OCI-LY7 (cell line): Measurements from ENCODE around the gene MCM10. TPM values are rescaled to one million over a fixed set of nuclear protein-coding genes. Genes with fewer than 3 reads are reported as not detected.

ENCODE experiments used
- BruUV-seq: library from RNA; stranded (reverse); fragments of 400-500 nt; replicated peaks from 2 replicates; lab custom pipeline; 2021; lab: Mats Ljungman, UMichigan
- CTCF ChIA-PET: fragments of 300-600 bp; sonication (Branson Sonifier 250); formaldehyde crosslinking; loops from one replicate; lab custom pipeline; 2022; ENCODE audit warnings: antibody characterized with exemption; ENCODE audit not compliant: unreplicated experiment; lab: Charles Lee
- POLR2A ChIA-PET: fragments of 300-600 bp; sonication (Branson Sonifier 250); formaldehyde crosslinking; loops from one replicate; lab custom pipeline; 2022; ENCODE audit warnings: antibody characterized with exemption; lab: Charles Lee
- DNase-seq: peaks from one replicate; pipeline ENCODE4 v3.0.0-alpha.2; 2015; ENCODE audit warnings: low spot score
- H2AFZ ChIP-seq: fragments of 200-600 bp; sonication (generic), shearing (Covaris generic); 2 replicates; pipeline ENCODE4 v1.6.1; 2014; ENCODE audit warnings: mild to moderate bottlenecking, antibody characterized with exemption, low read length, moderate library complexity
- H3K27ac ChIP-seq: fragments of 200-600 bp; sonication (generic); 2 replicates; pipeline ENCODE4 v1.5.1; 2014; ENCODE audit warnings: mixed run types, low read depth, mild to moderate bottlenecking, moderate library complexity, low read length, inconsistent platforms; ENCODE audit not compliant: poor library complexity, severe bottlenecking
- H3K36me3 ChIP-seq: fragments of 200-600 bp; sonication (generic); 2 replicates; pipeline ENCODE4 v1.6.1; 2014; ENCODE audit warnings: mild to moderate bottlenecking, antibody characterized with exemption, low read length, moderate library complexity, mixed read lengths; ENCODE audit not compliant: insufficient read depth
- H3K4me1 ChIP-seq: fragments of 200-600 bp; sonication (generic); 2 replicates; pipeline ENCODE4 v1.5.1; 2014; ENCODE audit warnings: mild to moderate bottlenecking, low read length; ENCODE audit not compliant: insufficient read depth, poor library complexity, severe bottlenecking
- H3K4me2 ChIP-seq: fragments of 200-600 bp; sonication (generic); 2 replicates; pipeline ENCODE4 v1.6.1; 2014; ENCODE audit warnings: mild to moderate bottlenecking, low read length
- H3K4me3 ChIP-seq: fragments of 200-600 bp; sonication (generic); 2 replicates; pipeline ENCODE4 v1.5.1; 2014; ENCODE audit warnings: mild to moderate bottlenecking, low read depth, low read length; ENCODE audit not compliant: poor library complexity, severe bottlenecking
- H3K79me2 ChIP-seq: fragments of 200-600 bp; sonication (generic); 2 replicates; pipeline ENCODE4 v1.6.1; 2016; ENCODE audit warnings: low read depth, mild to moderate bottlenecking, low read length, moderate library complexity, mixed read lengths; ENCODE audit not compliant: insufficient read depth
- H3K9me2 ChIP-seq: fragments of 200-600 bp; sonication (generic); 2 replicates; pipeline ENCODE4 v1.6.1; 2016; ENCODE audit warnings: mild to moderate bottlenecking, low read length, mixed read lengths; ENCODE audit not compliant: insufficient read depth
- H3K9me3 ChIP-seq: fragments of 200-600 bp; sonication (generic); 2 replicates; pipeline ENCODE4 v1.6.1; 2014; ENCODE audit warnings: mild to moderate bottlenecking, mixed run types, low read length, mixed read lengths
- H4K20me1 ChIP-seq: fragments of 200-600 bp; sonication (generic); 2 replicates; pipeline ENCODE4 v1.6.1; 2014; ENCODE audit warnings: mild to moderate bottlenecking, antibody characterized with exemption, low read length, moderate library complexity, mixed read lengths; ENCODE audit not compliant: insufficient read depth
- EZH2phosphoT487 ChIP-seq: fragments of 200-600 bp; sonication (generic); IDR thresholded peaks from 2 replicates; pipeline ENCODE4 v1.6.1; 2018; ENCODE audit warnings: low read depth, borderline replicate concordance, mild to moderate bottlenecking, mixed run types, antibody characterized with exemption, low read length, moderate library complexity, mixed read lengths
- intact Hi-C: fragments of 100-400 bp; cut with micrococcal nuclease; formaldehyde crosslinking; loops from one replicate; pipeline ENCODE4 v1.10.0; 2022; ENCODE audit not compliant: unreplicated experiment
- small RNA-seq: library from RNA; depleted of rRNA; stranded (forward); fragments of <200 nt; gene quantifications from one replicate; pipeline ENCODE3, GENCODE V24; 2014
- total RNA-seq, 2 experiments: library from RNA; depleted of rRNA in 1 of 2; stranded (reverse); fragments of >200 nt in 1 of 2; shearing (Covaris generic) in 1 of 2; gene quantifications; 2 replicates each; pipeline ENCODE4 v1.2.3, GENCODE V29; 2014 to 2022
- TF ChIP-seq, protein P1 (sequence below): fragments of 200-600 bp; sonication (generic); conservative IDR thresholded peaks from 2 replicates; pipeline ENCODE4 v1.5.1; 2014; ENCODE audit warnings: mild to moderate bottlenecking, antibody characterized with exemption, low read length, moderate library complexity, mixed read lengths

MCM10 gene
- total RNA-seq, 2 experiments from 2014 or later: 56.9 to 96.4 TPM

DNA sequence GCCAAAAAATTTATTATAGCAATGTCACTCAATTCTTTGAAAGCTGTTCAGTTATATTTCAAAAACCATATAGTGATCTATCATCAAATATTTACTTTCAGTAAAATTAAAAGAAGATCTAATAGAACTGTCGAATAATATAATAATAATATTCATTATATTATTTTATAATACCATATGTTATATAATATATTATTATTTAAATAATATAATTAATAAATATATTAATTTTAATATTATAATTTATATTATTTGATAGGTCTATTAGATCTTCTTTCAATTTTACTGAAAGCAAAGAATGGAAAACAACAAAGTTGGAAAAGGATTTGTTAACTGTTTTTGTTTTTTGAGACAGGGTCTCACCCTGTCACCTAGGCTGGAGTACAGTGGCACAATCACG is 95.3 kb downstream of the MCM10 start:
- H3K4me2 ChIP-seq: no peak overlapping the region
- H3K4me3 ChIP-seq: no peak overlapping the region
- no peaks in the 10 kb centered on the region for H4K20me1 ChIP-seq
- TF ChIP-seq, protein P1, sequence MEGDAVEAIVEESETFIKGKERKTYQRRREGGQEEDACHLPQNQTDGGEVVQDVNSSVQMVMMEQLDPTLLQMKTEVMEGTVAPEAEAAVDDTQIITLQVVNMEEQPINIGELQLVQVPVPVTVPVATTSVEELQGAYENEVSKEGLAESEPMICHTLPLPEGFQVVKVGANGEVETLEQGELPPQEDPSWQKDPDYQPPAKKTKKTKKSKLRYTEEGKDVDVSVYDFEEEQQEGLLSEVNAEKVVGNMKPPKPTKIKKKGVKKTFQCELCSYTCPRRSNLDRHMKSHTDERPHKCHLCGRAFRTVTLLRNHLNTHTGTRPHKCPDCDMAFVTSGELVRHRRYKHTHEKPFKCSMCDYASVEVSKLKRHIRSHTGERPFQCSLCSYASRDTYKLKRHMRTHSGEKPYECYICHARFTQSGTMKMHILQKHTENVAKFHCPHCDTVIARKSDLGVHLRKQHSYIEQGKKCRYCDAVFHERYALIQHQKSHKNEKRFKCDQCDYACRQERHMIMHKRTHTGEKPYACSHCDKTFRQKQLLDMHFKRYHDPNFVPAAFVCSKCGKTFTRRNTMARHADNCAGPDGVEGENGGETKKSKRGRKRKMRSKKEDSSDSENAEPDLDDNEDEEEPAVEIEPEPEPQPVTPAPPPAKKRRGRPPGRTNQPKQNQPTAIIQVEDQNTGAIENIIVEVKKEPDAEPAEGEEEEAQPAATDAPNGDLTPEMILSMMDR: no peak
- no peak for TF ChIP-seq EZH2phosphoT487
- BruUV-seq: no TSS peak
- no peaks in the 10 kb centered on the region for H3K9me3 ChIP-seq
- peaks cover 14% of the 10 kb centered on the region for H3K4me1 ChIP-seq
- H3K79me2 ChIP-seq: no peaks in the 10 kb centered on the region
- DNase-seq: no peak
- no peak overlapping the region for H3K27ac ChIP-seq
- H3K36me3 ChIP-seq: no peaks in the 10 kb centered on the region
- POLR2A ChIA-PET: interaction anchor here (1.3 kb wide), 1 partner anchor 8 kb away, joined by 4 read pairs; no protein-coding TSS in a partner anchor
- H3K9me2 ChIP-seq: no peaks in the 10 kb centered on the region
- H2AFZ ChIP-seq: no peak overlapping the region
- intact Hi-C loops: no loop called here
- CTCF ChIA-PET: no interaction called here

DNA sequence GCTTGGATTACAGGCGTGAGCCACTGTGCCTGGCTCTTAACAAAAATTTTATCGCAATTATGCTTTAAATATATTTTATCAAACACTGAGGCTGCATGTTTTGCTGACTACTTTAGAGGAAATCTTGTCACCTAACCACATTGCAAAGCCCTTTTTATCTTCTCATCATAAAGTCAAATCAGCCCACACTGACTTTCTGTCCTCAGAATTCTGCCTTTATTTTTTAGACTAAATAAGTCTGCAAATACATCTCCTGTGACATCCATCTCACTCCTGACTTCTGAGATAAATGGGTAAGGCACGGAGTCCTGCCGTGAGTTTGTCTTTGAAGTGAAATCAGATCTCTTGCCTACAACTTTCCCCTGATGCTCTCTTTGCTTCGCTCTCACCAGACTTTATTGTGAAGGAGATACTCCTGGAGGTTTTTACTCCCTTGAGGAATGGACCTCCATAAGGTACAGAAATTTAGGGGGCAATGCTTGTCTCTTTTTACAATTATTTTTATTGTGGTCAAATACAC is 96.3 kb downstream of the MCM10 start:
- intact Hi-C loops: no loop called here
- no peak overlapping the region for H2AFZ ChIP-seq
- H3K27ac ChIP-seq: no peak overlapping the region
- POLR2A ChIA-PET: no interaction called here
- CTCF ChIA-PET: no interaction called here
- no peaks in the 10 kb centered on the region for H4K20me1 ChIP-seq
- peaks cover 8% of the 10 kb centered on the region for H3K4me1 ChIP-seq
- H3K79me2 ChIP-seq: no peaks in the 10 kb centered on the region
- H3K9me2 ChIP-seq: no peaks in the 10 kb centered on the region
- DNase-seq: no peak
- BruUV-seq: no TSS peak
- TF ChIP-seq EZH2phosphoT487: no peak
- TF ChIP-seq, protein P1: no peak
- no peak overlapping the region for H3K4me2 ChIP-seq
- H3K9me3 ChIP-seq: no peaks in the 10 kb centered on the region
- H3K4me3 ChIP-seq: no peak overlapping the region
- no peaks in the 10 kb centered on the region for H3K36me3 ChIP-seq

Small RNA genes within 50 kb of the gene (small RNA-seq; reads per million reads assigned to genes)
- not detected for gene RNU6-6P

Other genes starting within 250 kb of the MCM10 start
- gene CCDC3, start 159.8 kb upstream of the MCM10 start, total RNA-seq (2014; rRNA removed; shearing (Covaris generic)): not detected in 2 replicates
- not detected in 2 replicates for gene CCDC3, start 159.8 kb upstream of the MCM10 start, total RNA-seq (2022)
- gene OPTN, start 61.4 kb upstream of the MCM10 start, total RNA-seq (2014; rRNA removed; shearing (Covaris generic)): 0.33 and 0.60 TPM in 2 replicates
- 3.6 and 6.1 TPM in 2 replicates for gene OPTN, start 61.4 kb upstream of the MCM10 start, total RNA-seq (2022)
- gene UCMA, start 72.8 kb downstream of the MCM10 start, total RNA-seq (2014; rRNA removed; shearing (Covaris generic)): not detected in 2 replicates
- gene UCMA, start 72.8 kb downstream of the MCM10 start, total RNA-seq (2022): not detected in 2 replicates
- 6.9 and 7.4 TPM in 2 replicates for gene PHYH, start 138.5 kb downstream of the MCM10 start, total RNA-seq (2014; rRNA removed; shearing (Covaris generic))
- 15.1 and 17.8 TPM in 2 replicates for gene PHYH, start 138.5 kb downstream of the MCM10 start, total RNA-seq (2022)
- 72.7 and 115 TPM in 2 replicates for gene SEPHS1, start 186.7 kb downstream of the MCM10 start, total RNA-seq (2014; rRNA removed; shearing (Covaris generic))
- gene SEPHS1, start 186.7 kb downstream of the MCM10 start, total RNA-seq (2022): 113 and 127 TPM in 2 replicates